T-helper 9 cell (primary cell): ENCODE data around the gene EPSTI1.
"Not testable (repeated sequence)": the region's sequence is repeated elsewhere in the genome, so short reads cannot be mapped to it uniquely, and the experiment has no call there.

ENCODE experiments used
- DNase-seq: peaks from one replicate; pipeline ENCODE4 v3.0.0-alpha.2; 2020
- total RNA-seq, 2 donors: gene quantifications; one replicate each; lab custom pipeline; 2026; lab: John Stamatoyannopoulos, UW

The EPSTI1 gene
- total RNA-seq: 47.1 to 58.9 reads per million in 2 donors

- peak; percentile 50 for DNase-seq
These were observed at the start of gene EPSTI1 for GRCh38 chr13:42991898-42992763. Gene EPSTI1 (minus strand): TSS chr13:42992241. CDS start chr13:42992165, 76 bp downstream.

DNA sequence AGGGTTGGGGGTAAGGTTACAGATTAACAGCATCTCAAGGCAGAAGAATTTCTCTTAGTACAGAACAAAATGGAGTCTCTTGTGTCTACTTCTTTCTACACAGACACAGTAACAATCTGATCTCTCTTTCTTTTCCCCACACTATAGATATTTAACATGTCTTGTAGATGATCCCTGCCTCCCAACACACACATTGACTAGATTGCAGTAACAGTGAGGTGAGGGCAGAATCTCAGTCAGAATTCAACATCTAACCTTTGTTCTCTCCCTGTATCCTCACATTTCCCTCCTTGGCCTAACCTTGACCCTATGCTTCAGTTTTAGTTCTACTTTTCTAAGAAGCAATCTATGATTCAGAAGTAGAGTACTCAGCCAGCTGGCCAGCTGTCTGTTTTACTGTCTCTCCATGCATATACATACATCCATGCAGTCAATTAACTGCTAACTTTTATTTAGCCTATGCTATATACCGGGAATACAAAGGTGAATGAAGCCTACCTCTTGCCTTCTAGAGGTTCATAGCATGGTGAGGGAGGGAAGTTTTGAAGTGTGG is 49.4 kb upstream of the EPSTI1 start:
- no peak for DNase-seq

DNA sequence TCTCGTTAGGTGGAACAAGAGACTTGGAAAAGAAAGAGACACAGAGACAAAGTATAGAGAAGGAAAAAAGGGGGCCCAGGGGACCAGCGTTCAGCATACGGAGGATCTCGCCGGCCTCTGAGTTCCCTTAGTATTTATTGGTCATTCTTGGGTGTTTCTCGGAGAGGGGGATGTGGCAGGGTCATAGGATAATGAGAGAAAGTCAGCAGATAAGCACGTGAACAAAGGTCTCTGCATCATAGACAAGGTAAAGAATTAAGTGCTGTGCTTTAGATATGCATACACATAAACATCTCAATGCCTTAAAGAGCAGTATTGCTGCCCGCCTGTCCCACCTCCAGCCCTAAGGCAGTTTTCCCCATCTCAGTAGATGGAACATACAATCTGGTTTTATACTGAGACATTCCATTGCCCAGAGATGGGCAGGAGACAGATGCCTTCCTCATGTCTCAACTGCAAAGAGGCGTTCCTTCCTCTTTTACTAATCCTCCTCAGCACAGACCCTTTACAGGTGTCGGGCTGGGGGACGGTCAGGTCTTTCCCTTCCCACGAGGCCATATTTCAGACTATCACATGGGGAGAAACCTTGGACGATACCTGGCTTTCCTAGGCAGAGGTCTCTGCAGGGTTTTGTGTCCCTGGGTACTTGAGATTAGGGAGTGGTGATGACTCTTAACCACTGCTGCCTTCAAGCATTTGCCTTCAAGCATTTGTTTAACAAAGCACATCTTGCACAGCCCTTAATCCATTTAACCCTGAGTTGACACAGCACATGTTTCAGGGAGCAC is 48.7 kb upstream of the EPSTI1 start:
- not testable (repeated sequence) for DNase-seq

DNA sequence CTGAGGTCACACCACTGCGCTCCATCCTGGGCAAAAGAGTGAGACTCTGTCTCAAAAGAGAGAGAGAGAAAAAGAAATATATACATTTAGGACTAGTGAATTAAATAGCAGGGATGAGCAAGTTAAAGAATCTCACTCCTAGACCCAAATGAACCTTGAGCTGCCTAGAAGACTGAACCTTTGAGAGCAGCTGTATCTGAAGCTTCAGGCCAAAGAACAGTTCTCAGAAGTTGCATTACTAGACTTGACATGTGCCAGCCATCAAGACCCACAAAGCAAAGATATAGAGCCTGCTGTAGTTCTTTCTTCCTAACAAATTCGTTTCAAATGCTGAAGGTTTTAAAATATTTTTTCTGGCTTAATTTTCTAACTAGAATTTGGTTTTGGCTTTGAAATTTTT is 47.9 kb upstream of the EPSTI1 start:
- DNase-seq: no peak

- DNase-seq: no peak
These were observed 44.6 kb upstream of the EPSTI1 start for GRCh38 chr13:43036351-43037250.

DNA sequence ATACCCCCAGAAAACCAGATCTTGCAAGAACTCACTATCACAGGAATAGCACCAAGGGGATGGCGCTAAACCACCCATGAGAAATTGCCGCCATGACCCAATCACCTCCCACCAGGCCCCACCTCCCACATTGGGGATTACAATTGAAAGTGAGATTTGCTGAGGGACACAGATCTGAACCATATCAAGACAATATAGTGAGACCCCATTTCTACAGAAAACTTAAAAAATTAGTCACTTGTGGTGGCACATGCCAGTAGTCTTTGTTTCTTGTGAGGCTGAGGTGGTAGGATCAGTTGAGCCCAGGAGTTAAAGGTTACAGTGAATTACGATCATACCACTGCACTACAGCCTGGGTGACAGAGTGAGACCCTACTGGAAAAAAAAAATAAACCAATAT is 41.0 kb upstream of the EPSTI1 start:
- no peak for DNase-seq

- DNase-seq: no peak
These were observed 39.8 kb upstream of the EPSTI1 start for GRCh38 chr13:43031881-43032280.

DNA sequence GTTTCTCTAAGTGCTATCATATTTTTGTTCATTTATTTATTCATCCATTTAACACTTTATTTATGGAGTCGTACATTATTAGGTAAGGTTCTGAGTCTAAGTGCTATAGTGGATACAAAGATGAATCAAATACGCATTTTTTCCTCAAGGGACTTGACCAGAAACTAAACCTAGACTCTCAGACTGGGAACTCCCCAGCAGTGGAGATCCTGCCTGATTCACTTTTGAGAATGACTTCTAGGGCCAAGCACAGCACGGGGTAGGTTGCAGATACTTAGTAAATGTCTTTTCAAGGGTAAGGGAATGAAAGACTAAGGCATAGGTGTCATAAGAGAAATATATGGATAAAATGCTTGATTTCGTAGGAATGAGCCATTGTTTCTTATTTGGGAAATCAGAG is 38.5 kb upstream of the EPSTI1 start:
- no peak for DNase-seq

- no peak for DNase-seq
These were observed 34.2 kb upstream of the EPSTI1 start for GRCh38 chr13:43026262-43026661.

DNA sequence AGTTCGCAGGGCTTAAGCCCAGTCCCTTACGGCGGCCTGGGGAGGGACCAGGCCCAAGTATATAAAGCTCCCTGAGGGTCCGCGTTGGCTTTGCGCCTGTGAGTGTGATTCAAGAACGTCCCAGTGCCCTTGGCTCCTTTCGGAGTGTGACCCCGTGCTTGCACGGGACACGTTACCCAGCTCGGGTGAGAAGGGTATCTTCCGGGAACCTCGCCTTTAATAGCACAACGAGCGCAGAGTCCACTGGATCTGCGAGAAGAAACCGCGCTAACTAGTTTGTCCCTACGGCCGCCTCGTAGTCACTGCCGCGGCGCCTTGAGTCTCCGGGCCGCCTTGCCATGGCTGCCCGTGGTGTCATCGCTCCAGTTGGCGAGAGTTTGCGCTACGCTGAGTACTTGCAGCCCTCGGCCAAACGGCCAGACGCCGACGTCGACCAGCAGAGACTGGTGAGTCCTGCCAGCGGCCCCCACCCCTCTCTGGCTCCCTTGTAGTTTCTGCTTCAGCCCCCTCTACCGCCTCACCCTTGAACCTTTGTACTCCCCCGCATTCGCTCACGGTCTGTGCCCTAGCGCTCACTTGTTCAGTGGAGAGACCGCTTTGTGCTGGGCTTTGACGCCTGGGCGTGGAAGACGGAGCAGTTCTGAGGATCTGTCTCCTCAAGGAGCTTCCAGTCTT is 31.4 kb upstream of the EPSTI1 start, which contains the start of gene DNAJC15:
DNAJC15 (plus strand) TSS at position 298 of the 675 bp plus-strand sequence; CDS start at position 339, 41 bp downstream.
- peak; percentile 29 for DNase-seq

DNA sequence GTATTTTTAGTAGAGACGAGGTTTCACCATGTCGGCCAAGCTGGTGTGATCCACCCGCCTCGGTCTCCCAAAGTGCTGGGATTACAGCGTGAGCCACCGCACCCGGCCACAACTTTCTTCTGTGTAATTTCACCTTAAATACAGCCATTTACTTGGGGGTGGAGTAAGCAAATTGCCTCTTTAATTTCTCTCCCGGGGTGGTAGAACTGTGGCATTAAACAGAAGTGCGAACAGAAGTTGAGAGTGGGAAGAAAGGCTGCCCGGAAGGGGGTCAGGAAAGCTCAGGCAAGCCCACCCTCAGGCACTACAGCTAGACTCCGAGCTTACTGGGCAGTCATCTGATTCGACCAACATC is 30.9 kb upstream of the EPSTI1 start:
- no peak for DNase-seq

- no peak for DNase-seq
These were observed 30.1 kb upstream of the EPSTI1 start for GRCh38 chr13:43021926-43022670.

DNA sequence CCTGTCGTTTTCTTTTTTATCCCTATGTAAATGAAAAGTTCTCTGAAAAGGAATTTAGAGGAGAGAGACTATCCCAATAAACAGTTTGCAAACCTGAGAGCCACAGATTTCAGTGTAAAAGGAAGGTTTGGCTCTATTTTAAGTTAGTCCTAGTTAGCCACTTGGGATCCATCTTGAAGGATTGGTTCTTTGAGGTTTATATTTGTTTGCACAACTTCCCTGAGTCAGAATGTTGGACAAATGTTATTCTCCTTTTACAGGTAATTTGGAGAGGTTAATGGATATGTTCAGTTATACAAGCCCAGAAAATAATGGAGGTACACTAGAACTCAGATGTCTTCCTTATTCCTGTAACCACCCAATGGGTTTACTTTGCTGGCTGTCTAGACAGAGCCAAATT is 28.8 kb upstream of the EPSTI1 start:
- DNase-seq: no peak

GRCh38 chr13:43019811-43020210 is 27.8 kb upstream of the EPSTI1 start:
- no peak for DNase-seq

GRCh38 chr13:43016226-43016625 is 24.2 kb upstream of the EPSTI1 start:
- no peak for DNase-seq

DNA sequence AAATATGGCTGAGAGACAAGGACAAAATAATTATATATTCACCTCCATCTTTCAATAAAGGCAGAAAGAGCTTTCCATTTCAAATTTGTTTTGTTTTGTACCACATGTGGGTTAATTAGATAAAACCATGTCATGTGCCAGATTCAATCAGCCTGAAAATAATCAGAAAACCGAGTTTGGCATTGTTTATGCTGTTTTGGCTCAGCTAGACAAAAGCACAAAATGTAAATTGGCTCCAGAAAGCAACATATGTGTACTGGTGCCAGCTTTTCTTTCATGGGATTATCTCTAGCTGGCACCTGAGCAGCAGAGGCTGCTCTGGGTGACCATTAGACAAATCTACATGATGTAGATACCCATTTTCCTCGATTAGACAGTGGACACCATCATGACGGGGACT is 22.1 kb upstream of the EPSTI1 start:
- DNase-seq: no peak

DNA sequence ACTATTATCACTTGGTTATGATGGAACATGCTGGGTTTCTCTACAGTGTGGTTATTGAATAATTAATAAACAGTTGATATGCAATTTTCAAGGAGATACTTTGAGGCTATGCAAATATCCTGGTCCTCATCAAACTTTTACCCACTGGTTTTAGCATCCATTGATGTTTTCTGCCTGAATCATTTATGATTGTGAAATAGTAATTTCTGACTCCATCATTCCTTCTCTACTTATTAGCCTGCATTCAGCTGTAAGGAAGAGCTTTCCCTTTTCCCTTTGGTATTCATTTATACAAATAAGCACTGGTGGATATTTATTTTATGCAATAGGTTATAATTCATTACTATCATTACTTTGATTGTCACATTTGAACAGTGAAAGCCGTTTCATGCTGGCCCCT is 17.5 kb upstream of the EPSTI1 start:
- DNase-seq: no peak

- DNase-seq: no peak
These were observed 16.6 kb upstream of the EPSTI1 start for GRCh38 chr13:43008596-43008995.

DNA sequence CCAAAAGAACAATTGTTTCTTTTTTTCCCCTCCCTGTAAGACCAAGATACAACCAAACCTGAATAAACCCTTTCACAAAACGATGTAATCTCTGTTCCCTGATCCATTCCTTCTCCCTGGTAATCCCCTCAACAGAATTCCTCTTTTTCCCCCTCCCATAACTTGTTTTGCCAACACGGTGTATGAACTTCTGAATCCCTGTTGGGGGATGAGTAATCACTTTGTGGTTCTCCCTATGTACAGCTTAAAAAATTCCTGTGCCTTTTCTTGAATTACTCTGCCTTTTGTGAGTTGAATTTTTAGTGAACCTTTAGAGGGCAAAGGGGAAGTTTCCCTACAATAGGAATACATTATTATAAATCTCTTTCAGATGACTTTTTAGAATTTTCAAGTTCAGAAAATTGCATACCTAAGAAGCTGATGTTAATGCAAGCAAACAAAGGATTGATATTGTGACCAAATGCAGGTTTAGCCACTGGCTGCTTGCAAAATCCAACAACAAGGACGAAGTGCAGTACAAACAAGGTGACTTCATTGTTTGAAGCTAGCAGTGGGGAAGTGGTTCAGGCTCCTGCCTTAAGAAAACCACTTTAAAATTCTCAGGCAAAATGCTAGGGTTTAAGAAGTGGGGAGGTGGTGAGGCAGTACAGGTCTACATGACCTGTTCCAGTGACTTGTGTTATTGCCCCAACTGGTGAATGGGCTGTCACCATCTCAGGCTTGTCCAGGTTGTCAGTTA is 15.0 kb upstream of the EPSTI1 start:
- DNase-seq: no peak
